CD4-positive, alpha-beta T cell treated with Interleukin-4 for 4 hours (primary cell): ENCODE measurements around the gene CCDC172.

Experiments used
- DNase-seq: peaks from one replicate; pipeline ENCODE4 v3.0.0-alpha.2; 2020

The CCDC172 gene, protein sequence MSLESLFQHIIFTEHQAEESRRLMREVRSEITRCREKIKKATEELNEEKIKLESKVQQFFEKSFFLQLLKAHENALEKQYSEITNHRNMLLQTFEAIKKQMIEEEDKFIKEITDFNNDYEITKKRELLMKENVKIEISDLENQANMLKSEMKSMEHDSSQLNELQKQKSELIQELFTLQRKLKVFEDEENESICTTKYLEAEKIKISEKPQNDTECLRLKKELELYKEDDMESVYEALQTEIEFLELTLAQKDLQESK

DNA sequence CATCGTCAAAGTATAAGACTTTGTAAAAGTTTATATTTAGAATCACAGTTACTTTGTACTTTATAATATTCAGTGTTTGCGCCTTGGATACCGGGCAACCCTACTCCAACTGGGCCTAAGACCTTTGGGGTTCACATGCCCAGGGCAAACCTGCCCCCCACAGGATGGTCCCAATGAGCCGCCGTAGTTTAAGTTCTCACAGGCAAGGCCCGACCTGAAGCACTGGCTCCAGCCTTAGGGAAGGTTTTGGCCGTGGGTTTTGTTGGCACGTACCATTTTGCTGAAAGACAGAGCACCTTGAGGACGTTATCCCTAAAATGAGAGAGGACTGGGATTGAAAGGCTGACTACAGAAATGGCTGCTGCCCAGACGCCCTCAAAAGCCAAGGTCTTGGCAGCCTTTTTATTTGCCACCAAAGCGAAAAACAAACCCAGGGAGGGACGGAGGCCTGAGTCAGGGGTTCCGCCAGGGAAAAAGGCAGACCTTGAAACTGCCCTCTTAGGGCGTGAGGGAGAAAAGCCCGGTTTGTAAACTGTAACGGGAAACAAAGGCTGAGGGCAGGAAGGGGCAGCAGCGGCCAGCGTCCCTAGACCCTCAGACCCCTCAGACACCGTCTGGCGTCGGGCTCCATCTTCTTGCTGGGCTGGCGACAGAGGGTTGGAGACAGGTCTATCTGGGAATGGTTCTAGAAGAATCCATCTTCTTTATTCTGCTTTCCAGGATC, at the start of gene CCDC172:
CCDC172 (plus strand) TSS at position 222 of the 724 bp plus-strand sequence. CDS start 564 bp downstream, outside the sequence.
- DNase-seq = no peak

GRCh38 chr10:116276981-116277380, 47.3 kb upstream of the CCDC172 start:
- no peak for DNase-seq

- no peak for DNase-seq
These were observed 45.4 kb upstream of the CCDC172 start for GRCh38 chr10:116278846-116279245.

- no peak for DNase-seq
These were observed 42.5 kb upstream of the CCDC172 start for GRCh38 chr10:116281775-116282174.

- no peak for DNase-seq
These were observed 37.5 kb upstream of the CCDC172 start for GRCh38 chr10:116286626-116287200.

DNA sequence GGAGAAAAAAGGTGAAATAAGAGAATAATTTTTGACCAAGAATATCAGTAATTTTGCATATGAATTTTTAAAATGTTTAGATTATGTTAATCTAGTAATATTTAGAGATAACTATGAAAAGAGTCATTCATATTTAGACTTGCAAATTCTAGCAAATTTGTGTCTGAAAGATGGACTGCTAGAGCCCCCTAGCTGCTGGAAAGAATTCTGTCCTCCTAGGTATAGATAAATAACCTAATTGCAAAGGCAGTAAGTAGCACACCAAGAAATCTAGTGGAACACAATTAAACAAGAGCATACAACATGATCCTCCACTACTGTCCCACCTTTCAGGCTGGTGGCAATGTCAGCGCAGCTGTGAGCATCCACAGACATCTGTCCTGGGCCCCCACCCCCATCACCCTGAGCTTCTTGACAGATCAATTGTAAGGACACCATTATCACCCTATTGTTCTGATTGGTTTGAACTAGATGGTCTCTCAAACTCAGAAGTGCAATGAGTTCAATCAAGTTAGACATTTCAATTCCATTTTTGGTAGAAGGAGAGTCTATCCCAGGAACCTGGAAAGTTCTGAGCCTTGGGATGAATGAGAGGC, 36.2 kb upstream of the CCDC172 start:
- no peak for DNase-seq

- no peak for DNase-seq
These were observed 34.6 kb upstream of the CCDC172 start for GRCh38 chr10:116289652-116290051.

- DNase-seq = no peak
These were observed 31.8 kb upstream of the CCDC172 start for GRCh38 chr10:116292493-116292892.

DNA sequence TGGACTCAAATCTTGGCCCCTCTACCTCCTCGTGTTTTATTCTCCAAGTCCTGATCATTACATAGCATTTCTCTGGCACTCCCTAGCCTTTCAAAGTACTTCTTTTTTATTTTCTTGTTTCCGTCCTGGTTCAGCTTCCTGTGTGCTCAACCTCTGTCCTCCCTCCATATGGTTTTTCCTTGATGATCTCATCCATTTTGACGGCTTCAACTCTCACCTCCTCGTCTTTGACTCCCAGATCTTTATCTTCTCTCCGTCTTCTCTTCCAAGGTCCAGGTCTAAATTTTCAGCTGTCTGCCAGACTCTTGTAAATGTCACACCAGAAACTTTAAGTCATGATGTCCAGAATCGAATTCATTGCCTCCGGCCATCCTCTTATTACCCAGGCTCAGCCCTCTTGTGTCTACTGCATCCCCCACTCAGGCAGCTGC, 27.9 kb upstream of the CCDC172 start:
- DNase-seq = no peak

DNA sequence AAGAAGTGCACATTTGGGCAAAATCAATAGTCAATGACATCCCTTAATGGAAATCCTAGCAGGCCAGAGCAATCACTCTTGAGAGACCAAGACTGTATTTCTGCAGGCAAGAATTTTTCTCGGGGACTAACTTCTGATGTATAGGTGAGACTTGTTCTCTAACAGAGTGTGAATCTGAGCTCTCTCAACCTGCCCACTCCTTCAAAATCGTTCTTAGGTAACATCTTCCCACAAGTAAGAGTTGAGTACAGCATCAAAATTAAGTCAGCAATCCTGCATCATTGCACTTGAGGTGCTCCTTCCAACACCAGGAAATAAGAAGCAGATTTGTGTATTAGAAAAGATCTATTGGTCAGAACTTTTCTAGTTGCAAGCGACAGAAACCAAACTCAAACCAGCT, 25.7 kb upstream of the CCDC172 start:
- DNase-seq = no peak

DNA sequence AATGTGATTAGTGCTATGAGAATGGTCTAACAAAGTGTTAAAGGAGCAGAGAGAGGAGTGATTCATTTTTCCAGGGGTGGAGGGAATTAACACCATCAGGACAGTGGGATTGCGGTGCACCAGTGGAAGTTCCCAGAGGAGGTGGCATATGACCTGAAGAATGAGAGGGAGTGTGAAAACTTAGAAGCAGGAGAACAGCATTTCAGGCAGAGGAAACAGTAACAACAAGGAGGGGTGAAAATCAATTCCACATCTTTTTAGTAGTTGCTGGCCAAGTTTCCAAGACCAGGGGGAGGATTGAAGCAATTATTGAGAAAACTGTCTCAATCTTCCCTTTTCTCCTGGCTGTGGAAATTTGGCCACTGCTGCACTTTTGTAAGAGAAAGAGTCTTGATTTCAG, 23.7 kb upstream of the CCDC172 start:
- DNase-seq = no peak

DNA sequence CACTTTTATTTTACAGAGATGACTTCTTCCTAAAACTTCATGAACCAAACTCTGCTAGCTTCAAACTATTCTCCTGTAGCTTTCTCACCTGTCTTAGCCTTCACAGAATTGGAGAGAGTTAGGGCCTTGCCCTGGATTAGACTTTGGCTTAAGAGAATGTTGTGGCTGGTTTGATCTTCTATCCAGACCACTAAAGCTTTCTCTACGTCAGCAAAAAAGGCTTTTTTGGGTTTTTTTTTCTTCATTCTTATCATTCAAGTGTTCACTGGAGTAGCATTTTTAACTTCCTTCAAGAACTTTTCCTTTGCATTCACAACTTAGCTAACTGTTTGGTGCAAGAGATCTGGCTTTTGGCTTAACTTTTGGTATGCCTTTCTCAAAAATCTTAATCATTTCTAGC, 19.3 kb upstream of the CCDC172 start:
- DNase-seq = no peak

- DNase-seq = no peak
These were observed 17.4 kb upstream of the CCDC172 start for GRCh38 chr10:116306847-116307246.

GRCh38 chr10:116307455-116307854, 16.8 kb upstream of the CCDC172 start:
- no peak for DNase-seq

- DNase-seq = no peak
These were observed 13.2 kb upstream of the CCDC172 start for GRCh38 chr10:116311016-116311415.

- DNase-seq = no peak
These were observed 12.3 kb upstream of the CCDC172 start for GRCh38 chr10:116311706-116312490.

GRCh38 chr10:116312548-116312947, 11.7 kb upstream of the CCDC172 start:
- no peak for DNase-seq

GRCh38 chr10:116316503-116316902, 7.7 kb upstream of the CCDC172 start:
- DNase-seq = no peak

GRCh38 chr10:116324951-116325635, 845 bp downstream of the CCDC172 start:
- no peak for DNase-seq

DNA sequence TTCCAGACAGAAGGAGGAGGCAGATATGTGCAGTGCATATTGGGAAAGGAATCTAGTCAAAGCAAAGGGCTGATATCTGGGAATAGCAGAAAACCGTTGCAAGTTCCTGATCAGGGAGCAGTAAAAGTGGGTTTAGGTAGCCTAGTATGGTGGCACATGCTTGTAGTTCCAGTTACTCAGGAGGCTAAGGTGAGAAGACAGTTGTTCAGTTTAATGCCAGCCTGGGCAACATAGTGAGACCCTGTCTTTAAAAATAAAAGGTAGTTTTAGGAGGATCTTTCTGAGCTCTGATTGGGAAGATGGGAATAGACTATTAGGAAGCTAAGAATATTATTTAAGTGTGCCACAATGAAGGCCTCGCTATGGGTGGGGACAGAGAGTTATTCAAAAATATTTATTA, 1.7 kb downstream of the CCDC172 start:
- no peak for DNase-seq

DNA sequence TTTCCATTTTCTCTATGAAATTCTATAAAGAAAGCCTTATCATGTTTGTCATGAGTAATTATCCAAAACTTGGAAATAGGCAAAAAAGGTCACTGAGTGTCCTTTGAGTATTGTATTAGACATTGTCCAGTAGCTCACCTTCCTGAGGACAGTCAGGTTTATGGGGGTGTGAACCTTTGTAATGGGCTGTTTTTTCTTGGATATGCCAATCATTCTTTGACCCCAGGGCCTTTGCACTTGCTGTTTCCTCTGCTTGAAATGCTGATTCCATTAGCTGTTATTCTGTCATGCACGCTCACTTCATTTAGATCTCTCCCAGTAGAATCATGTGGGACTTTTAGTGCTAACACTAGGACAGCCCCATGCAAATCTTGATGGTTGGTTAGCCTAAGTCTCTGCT, 4.9 kb downstream of the CCDC172 start:
- DNase-seq = no peak

GRCh38 chr10:116331815-116332214, 7.6 kb downstream of the CCDC172 start:
- no peak for DNase-seq
